ENCODE measurements around the gene LCK.

- TF ChIP-seq CTCF (IDR thresholded peaks at IDR 0.05; ENCODE audit: extremely low read depth in 1 of 2, insufficient read depth in 1 of 2, low read depth in 1 of 2, low read length in 2 of 2) (no peak), POLR2AphosphoS5 (IDR thresholded peaks at IDR 0.05; ENCODE audit: insufficient read depth, low read depth, low read length) (no peak)
Measured at GRCh38 chr1:32272557-32273390, 21.7 kb downstream of the LCK start.
